ENCODE measurements around the gene MTHFS. TPM values are rescaled to one million over a fixed set of nuclear protein-coding genes. Genes with fewer than 3 reads are reported as not detected.

The MTHFS gene
- total RNA-seq, 1 donor from 2014 or later: 20.0 TPM

DNA sequence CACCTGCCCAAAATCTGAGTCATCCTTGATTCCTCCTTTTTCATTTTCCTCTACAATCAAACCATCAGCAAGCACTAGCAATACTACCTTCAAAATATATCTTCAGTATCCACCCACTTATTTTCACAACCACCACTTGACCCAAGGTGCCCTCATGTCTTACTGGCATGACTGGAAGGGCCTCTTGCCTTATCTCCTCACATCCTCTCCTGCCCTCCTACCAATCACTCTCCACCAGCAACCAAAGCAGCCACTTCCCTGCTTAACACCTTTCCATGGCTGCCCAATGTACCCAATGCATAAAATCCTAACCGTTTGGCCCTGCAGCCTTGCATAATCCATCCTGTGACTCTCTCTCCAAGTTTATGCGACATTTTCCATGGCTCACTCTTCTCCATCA, 76.0 kb downstream of the MTHFS start:
- DNase-seq (ENCODE audit: low spot score): no peak

DNA sequence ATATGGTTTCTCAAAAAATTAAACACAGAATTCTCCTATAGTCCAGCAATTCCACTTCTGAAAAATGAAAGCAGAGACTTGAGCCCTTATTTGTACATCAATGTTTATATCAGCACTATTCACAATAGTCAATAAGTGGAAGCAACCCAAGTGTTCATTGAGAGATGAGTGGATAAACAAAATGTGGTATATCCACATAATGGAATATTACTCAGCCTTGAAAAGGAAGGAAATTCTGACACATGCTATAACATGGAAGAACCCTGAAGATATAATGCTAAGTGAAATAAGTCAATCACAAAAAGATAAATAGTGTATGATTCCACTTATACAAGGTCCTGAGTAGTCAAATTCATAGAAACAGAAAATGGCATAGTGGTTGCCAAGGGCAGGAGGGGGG, 76.6 kb downstream of the MTHFS start:
- DNase-seq (ENCODE audit: low spot score): no peak

DNA sequence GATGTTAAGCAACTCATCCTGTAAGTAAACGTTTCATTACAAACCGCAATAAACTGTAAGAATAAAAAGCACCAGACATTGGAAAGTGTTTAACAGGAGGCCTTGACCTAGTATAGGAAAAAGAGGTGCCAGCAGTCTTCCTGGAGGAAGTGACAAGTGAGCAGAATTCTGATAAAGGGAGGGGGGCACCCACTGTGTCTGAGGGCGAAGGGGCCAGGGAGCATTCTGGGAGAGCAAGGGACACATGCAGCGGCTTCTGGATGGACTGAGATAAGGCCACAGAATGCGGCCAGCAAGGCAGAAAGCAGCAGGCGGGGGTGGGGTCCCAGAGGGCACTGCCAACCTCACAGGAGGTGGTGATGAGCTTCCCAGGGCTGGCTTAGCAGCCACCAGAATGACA, 80.2 kb downstream of the MTHFS start:
- no peak for DNase-seq (ENCODE audit: low spot score)

DNA sequence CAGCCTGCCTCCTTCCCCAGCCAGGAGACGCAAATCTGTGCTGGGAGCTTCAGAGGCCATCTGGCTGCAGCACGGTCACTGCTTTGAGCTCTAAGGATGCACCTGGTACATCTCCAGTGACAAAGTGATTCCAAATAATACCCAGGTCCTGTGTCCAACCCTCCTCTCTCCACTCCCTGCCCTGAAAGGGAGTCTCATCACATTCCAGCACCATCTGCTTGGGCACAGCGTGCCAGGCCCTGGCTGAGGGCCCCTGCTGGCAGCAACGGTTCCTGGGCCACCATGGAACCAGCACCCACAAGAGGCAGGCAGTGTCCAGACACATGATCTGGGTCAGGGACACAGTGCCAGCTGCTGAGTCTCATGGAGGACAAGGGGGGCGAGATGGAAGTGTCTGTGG, 81.3 kb downstream of the MTHFS start:
- no peak for DNase-seq (ENCODE audit: low spot score)

DNA sequence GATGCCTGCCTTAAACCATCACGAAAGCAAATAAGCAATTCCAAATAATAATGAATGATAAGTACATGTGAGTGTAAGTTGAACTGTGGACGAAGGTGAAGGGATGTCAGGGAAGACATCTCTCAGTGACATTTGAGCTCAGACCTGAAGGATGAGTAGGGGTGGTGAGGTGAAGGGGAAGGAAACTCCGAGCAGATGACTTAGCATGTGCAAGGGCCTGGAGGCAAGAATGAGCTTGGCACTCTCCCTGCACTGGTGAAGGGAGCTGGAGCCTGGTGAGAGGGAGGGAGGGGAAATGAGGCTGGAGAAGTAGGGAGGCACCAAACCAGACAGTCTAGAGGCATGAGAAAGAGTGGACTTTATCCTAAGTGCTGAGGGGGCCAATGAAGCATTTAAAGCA, 84.3 kb downstream of the MTHFS start:
- no peak for DNase-seq (ENCODE audit: low spot score)

DNA sequence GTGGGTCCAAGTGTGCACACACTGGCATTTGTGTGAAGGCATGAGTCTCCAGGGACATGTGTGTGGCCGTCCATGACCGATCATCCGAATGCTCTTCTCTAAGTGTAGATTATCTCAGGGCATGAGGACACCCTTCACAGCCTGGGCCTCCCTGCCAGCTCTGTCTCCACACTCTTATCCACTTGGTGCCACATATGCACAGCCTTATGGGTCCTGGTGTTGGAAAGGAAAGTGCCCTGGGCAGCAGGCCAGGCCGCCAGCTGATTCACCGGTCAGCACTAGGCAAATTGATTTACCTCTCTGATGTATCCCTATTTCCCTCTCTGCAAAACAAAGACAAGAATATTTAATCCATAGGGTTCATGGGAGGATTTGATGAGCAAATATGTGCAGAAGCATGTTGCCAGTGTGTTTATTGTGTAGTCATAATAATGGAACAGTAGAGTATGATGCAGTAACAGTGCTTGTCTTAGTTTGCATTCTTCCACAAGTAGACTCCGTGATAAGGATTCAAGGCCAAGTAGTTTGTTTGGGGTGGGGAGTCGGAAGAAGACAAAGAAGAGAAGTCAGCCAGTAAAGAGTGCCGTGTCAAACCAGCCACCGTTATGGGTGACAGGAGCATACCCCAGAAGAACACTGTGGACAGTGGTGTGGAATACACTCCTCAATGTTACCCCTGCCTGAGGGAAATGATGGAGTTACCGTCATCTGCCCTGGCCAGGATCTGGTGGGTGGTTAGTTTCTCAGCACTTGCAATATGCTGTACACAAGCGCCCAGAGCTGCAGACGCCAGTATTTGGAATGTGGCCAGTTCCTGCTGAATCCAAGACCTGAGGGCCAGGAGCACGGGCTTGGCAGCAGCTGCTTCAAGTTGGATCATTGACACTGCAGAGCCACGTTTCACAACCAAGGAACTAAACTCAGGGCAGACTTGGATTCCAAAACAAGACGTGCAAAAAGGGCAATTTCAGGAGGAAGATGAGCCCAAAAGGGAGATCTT, 85.1 kb downstream of the MTHFS start:
- DNase-seq (ENCODE audit: low spot score): no peak

DNA sequence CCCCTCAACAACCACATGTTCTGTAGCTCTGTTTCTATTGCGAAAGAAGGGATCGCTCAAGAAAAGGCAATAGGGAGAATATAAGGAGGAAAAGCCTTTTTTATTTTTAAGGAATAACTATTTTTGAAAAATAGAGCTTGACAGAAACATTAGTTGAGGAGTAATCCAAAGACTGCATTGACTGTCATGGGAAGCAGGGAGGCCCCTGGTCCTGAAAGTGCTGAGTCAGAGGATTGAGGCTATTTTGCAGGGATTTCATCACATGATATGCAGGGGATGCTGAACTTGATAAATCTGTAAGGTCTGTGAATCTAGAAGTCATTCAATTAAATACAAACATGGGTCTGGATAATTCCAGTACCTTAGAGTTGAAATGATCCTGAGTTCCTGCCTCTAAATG, 92.0 kb downstream of the MTHFS start:
- DNase-seq (ENCODE audit: low spot score): no peak

DNA sequence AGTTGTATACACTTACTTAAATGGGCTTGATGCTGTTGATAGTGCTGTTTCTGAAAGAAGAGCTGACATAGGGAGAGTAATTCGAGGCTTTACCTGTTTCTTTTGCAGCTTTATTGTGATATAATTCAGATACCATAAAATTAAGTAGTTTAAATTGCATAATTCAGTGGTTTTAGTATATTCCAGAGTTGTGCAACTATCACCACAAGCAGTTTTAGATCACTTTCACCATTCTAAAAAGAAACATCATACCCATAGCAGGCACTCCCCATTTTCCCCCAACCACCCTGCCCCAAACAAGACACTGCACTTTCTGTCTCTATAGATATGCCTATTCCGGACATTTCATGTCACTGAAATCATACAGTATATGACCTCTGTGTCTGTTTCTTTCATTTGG, 98.5 kb downstream of the MTHFS start:
- DNase-seq (ENCODE audit: low spot score): no peak

Other genes with a start within 250 kb of the MTHFS start
- 18.1 TPM for gene BCL2A1, start 74.2 kb upstream of the MTHFS start, total RNA-seq
- gene ZFAND6, start 162.7 kb upstream of the MTHFS start, total RNA-seq: 84.0 TPM

All from mesenteric fat pad (tissue), 1 donor.